ENCODE measurements around the gene KCNJ10.

KCNJ10 gene

GRCh38 chr1:159973350-159973940 lies 96.5 kb downstream of the KCNJ10 start (continued):
- TF ChIP-seq, protein P1, sequence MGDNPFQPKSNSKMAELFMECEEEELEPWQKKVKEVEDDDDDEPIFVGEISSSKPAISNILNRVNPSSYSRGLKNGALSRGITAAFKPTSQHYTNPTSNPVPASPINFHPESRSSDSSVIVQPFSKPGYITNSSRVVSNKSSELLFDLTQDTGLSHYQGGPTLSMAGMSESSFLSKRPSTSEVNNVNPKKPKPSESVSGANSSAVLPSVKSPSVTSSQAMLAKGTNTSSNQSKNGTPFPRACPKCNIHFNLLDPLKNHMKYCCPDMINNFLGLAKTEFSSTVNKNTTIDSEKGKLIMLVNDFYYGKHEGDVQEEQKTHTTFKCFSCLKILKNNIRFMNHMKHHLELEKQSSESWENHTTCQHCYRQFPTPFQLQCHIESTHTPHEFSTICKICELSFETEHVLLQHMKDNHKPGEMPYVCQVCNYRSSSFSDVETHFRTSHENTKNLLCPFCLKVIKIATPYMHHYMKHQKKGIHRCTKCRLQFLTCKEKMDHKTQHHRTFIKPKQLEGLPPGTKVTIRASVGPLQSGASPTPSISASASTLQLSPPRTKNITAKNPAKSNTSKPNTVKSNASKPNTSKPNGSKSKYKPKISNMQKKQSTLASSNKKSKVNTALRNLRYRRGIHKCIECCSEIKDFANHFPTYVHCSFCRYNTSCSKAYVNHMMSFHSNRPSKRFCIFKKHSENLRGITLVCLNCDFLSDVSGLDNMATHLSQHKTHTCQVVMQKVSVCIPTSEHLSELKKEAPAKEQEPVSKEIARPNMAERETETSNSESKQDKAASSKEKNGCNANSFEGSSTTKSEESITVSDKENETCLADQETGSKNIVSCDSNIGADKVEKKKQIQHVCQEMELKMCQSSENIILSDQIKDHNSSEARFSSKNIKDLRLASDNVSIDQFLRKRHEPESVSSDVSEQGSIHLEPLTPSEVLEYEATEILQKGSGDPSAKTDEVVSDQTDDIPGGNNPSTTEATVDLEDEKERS (tag by site-specific recombination; IDR thresholded peaks at IDR 0.05): no peak
- TF ChIP-seq ZFP69B (tag by site-specific recombination; IDR thresholded peaks at IDR 0.05): no peak

- Histone ChIP-seq H3K36me3 (ENCODE audit: control insufficient read depth in 2 of 2, insufficient read depth in 1 of 2, low read length in 2 of 2) (no peaks in the 10 kb centered on the region), H3K4me1 (ENCODE audit: control insufficient read depth, insufficient read depth, low read length) (no peaks in the 10 kb centered on the region), H3K9me3 (ENCODE audit: control insufficient read depth, insufficient read depth, low read depth, low read length) (no peaks in the 10 kb centered on the region), H3K4me3 (ENCODE audit: low read depth, low read length) (no peak overlapping the region), H3K27ac (ENCODE audit: extremely low read depth, low read depth, low read length) (no peak overlapping the region)
- TF ChIP-seq ZNF76 (tag by site-specific recombination; IDR thresholded peaks at IDR 0.05; ENCODE audit: borderline replicate concordance, low read depth): no peak
- peak; percentile 51 for TF ChIP-seq GLIS1 (tag by site-specific recombination; IDR thresholded peaks at IDR 0.05)
- POLR2A ChIA-PET: interaction anchor here (1.1 kb wide), 1 partner anchor 57 kb away, joined by 4 read pairs; no protein-coding TSS in a partner anchor
- CTCF ChIA-PET: interaction anchor here (0.6 to 3.8 kb wide), 5 partner anchors 32 to 174 kb away, joined by 3 to 22 read pairs (median 4); no protein-coding TSS in a partner anchor
These were observed 97.3 kb downstream of the KCNJ10 start for GRCh38 chr1:159972443-159973205.

DNA sequence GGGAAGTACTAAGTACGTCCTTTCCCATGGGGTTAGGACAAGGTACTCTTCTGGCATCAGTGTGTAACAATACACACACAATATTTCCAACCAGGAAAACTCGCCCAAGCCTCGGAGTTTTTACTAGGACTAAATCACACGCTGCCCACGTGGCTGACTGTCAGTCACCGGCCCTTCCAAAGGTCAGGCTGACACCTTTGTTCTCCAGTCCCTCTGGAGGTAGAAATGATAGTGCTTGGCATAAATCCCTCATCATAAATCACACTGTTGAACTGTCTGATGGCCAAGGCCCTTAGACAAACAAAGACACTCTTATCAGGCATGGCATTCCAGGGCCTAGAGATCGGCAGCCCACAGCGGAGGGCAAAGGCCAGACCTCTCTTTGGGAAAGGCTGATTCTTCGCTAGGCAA lies 99.0 kb downstream of the KCNJ10 start:
- Histone ChIP-seq H3K27ac (ENCODE audit: extremely low read depth, low read depth, low read length) (no peak overlapping the region), H3K4me1 (ENCODE audit: control insufficient read depth, insufficient read depth, low read length) (no peaks in the 10 kb centered on the region), H3K36me3 (ENCODE audit: control insufficient read depth in 2 of 2, insufficient read depth in 1 of 2, low read length in 2 of 2) (no peaks in the 10 kb centered on the region), H3K9me3 (ENCODE audit: control insufficient read depth, insufficient read depth, low read depth, low read length) (no peaks in the 10 kb centered on the region), H3K4me3 (ENCODE audit: low read depth, low read length) (no peak overlapping the region)
- ChIA-PET POLR2A (no interaction called here), CTCF (interaction anchor here (1.1 to 3.8 kb wide), 3 partner anchors 25 to 78 kb away, joined by 3 to 22 read pairs (median 4); no protein-coding TSS in a partner anchor)
- no peak for TF ChIP-seq ZNF707 (tag by site-specific recombination; IDR thresholded peaks at IDR 0.05)

DNA sequence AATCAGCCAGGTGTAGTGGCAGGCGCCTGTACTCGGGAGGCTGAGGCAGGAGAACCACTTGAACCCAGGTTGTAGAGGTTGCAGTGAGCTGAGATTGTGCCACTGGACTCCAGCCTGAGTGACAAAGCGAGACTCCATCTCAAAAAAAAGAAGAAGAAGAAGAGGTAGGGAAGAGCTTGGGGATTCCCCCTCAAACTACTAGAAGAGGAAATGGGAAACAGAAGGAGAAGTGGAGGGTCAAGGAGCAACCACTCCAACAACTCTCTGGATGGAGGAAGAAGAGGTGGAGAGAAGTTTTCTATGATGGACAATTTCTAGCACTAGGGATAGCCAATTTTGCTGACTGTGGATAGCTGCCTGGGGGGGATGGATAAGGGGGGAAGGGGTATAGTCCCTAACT lies 101.1 kb downstream of the KCNJ10 start:
- H3K4me1 ChIP-seq (ENCODE audit: control insufficient read depth, insufficient read depth, low read length): no peaks in the 10 kb centered on the region
- no peak overlapping the region for H3K27ac ChIP-seq (ENCODE audit: extremely low read depth, low read depth, low read length)
- TF ChIP-seq ZNF155 (tag by site-specific recombination; IDR thresholded peaks at IDR 0.05) (no peak), ZNF350 (tag by site-specific recombination; IDR thresholded peaks at IDR 0.05) (no peak), ZSCAN23 (tag by site-specific recombination; IDR thresholded peaks at IDR 0.05) (no peak), EGR2 (tag by site-specific recombination; IDR thresholded peaks at IDR 0.05; ENCODE audit: low read depth) (no peak), BCL11A (tag by site-specific recombination; IDR thresholded peaks at IDR 0.05; ENCODE audit: low read depth) (no peak), SP2 (tag by site-specific recombination; IDR thresholded peaks at IDR 0.05) (no peak), GLIS1 (tag by site-specific recombination; IDR thresholded peaks at IDR 0.05) (no peak), IKZF3 (tag by site-specific recombination; IDR thresholded peaks at IDR 0.05) (no peak), ZNF560 (tag by site-specific recombination; IDR thresholded peaks at IDR 0.05; ENCODE audit: borderline replicate concordance) (no peak), ZFP3 (tag by site-specific recombination; IDR thresholded peaks at IDR 0.05; ENCODE audit: low read depth) (no peak), OSR2 (tag by site-specific recombination; IDR thresholded peaks at IDR 0.05) (no peak), ZNF341 (tag by site-specific recombination; IDR thresholded peaks at IDR 0.05; ENCODE audit: low read depth) (no peak), ZNF600 (tag by site-specific recombination; IDR thresholded peaks at IDR 0.05) (no peak), SP7 (tag by site-specific recombination; IDR thresholded peaks at IDR 0.05) (no peak)
- TF ChIP-seq, protein P2, sequence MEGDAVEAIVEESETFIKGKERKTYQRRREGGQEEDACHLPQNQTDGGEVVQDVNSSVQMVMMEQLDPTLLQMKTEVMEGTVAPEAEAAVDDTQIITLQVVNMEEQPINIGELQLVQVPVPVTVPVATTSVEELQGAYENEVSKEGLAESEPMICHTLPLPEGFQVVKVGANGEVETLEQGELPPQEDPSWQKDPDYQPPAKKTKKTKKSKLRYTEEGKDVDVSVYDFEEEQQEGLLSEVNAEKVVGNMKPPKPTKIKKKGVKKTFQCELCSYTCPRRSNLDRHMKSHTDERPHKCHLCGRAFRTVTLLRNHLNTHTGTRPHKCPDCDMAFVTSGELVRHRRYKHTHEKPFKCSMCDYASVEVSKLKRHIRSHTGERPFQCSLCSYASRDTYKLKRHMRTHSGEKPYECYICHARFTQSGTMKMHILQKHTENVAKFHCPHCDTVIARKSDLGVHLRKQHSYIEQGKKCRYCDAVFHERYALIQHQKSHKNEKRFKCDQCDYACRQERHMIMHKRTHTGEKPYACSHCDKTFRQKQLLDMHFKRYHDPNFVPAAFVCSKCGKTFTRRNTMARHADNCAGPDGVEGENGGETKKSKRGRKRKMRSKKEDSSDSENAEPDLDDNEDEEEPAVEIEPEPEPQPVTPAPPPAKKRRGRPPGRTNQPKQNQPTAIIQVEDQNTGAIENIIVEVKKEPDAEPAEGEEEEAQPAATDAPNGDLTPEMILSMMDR (tag by site-specific recombination; IDR thresholded peaks at IDR 0.05): no peak
- TF ChIP-seq, protein P3, sequence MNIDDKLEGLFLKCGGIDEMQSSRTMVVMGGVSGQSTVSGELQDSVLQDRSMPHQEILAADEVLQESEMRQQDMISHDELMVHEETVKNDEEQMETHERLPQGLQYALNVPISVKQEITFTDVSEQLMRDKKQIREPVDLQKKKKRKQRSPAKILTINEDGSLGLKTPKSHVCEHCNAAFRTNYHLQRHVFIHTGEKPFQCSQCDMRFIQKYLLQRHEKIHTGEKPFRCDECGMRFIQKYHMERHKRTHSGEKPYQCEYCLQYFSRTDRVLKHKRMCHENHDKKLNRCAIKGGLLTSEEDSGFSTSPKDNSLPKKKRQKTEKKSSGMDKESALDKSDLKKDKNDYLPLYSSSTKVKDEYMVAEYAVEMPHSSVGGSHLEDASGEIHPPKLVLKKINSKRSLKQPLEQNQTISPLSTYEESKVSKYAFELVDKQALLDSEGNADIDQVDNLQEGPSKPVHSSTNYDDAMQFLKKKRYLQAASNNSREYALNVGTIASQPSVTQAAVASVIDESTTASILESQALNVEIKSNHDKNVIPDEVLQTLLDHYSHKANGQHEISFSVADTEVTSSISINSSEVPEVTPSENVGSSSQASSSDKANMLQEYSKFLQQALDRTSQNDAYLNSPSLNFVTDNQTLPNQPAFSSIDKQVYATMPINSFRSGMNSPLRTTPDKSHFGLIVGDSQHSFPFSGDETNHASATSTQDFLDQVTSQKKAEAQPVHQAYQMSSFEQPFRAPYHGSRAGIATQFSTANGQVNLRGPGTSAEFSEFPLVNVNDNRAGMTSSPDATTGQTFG (tag by site-specific recombination; IDR thresholded peaks at IDR 0.05; ENCODE audit: borderline replicate concordance): no peak
- ChIA-PET CTCF (interaction anchor here (0.6 to 3.8 kb wide), 5 partner anchors 24 to 76 kb away, joined by 3 to 22 read pairs (median 4); no protein-coding TSS in a partner anchor), POLR2A (interaction anchor here (0.5 to 1.2 kb wide), 2 partner anchors 33 to 1348 kb away, joined by 4 read pairs; no protein-coding TSS in a partner anchor)
- no peaks in the 10 kb centered on the region for H3K9me3 ChIP-seq (ENCODE audit: control insufficient read depth, insufficient read depth, low read depth, low read length)
- H3K36me3 ChIP-seq (ENCODE audit: control insufficient read depth in 2 of 2, insufficient read depth in 1 of 2, low read length in 2 of 2): no peaks in the 10 kb centered on the region
- H3K4me3 ChIP-seq (ENCODE audit: low read depth, low read length): no peak overlapping the region
